RWPE2 (cell line): ENCODE results near the gene DDC.
"Not testable (repeated sequence)": the region's sequence is repeated elsewhere in the genome, so short reads cannot be mapped to it uniquely, and the experiment has no call there.

Experiments
- ATAC-seq: fragments of 200-7000 bp; cut with Tn5 transposase; 3 replicates; pipeline ENCODE4 v1.9.1; 2021; ENCODE audit warnings: low read depth
- DNase-seq: peaks from one replicate; pipeline ENCODE4 v3.0.0-alpha.2; 2020; ENCODE audit warnings: low spot score
- H3K27ac ChIP-seq: fragments of 450-650 bp; 2 replicates; pipeline ENCODE4 v1.5.1; 2017; ENCODE audit warnings: mild to moderate bottlenecking; ENCODE audit not compliant: poor library complexity, severe bottlenecking
- H3K27me3 ChIP-seq: fragments of 250-450 bp; sonication (Bioruptor Pico); 2 replicates; pipeline ENCODE4 v1.5.1; 2021; ENCODE audit warnings: mild to moderate bottlenecking, moderate library complexity; ENCODE audit not compliant: insufficient read depth, poor library complexity, severe bottlenecking
- H3K36me3 ChIP-seq: fragments of 250-450 bp; sonication (Bioruptor Pico); 2 replicates; pipeline ENCODE4 v1.5.1; 2020; ENCODE audit warnings: low read depth, mild to moderate bottlenecking, moderate library complexity
- H3K4me1 ChIP-seq: fragments of 250-450 bp; sonication (Bioruptor Pico); 2 replicates; pipeline ENCODE4 v1.5.1; 2021; ENCODE audit warnings: mild to moderate bottlenecking, moderate library complexity; ENCODE audit not compliant: insufficient read depth, poor library complexity, severe bottlenecking
- H3K4me3 ChIP-seq: fragments of 250-450 bp; sonication (Bioruptor Pico); 2 replicates; pipeline ENCODE4 v1.5.1; 2021; ENCODE audit warnings: mild to moderate bottlenecking, moderate library complexity; ENCODE audit not compliant: severe bottlenecking
- H3K9me3 ChIP-seq: fragments of 250-450 bp; sonication (Bioruptor Pico); 2 replicates; pipeline ENCODE4 v1.5.1; 2021; ENCODE audit warnings: mild to moderate bottlenecking, moderate library complexity; ENCODE audit not compliant: severe bottlenecking
- CTCF ChIP-seq: fragments of 450-650 bp; IDR thresholded peaks from one replicate; pipeline ENCODE4 v1.5.1; 2017; ENCODE audit warnings: mild to moderate bottlenecking, moderate library complexity; ENCODE audit not compliant: poor library complexity, severe bottlenecking

The DDC gene

GRCh38 chr7:50537417-50537816 is 27.8 kb downstream of the DDC start:
- TF ChIP-seq CTCF, result no peak
- Histone ChIP-seq H3K9me3 (no peaks in the 10 kb centered on the region), H3K36me3 (no peaks in the 10 kb centered on the region), H3K4me1 (peaks cover 9% of the 10 kb centered on the region), H3K4me3 (no peak overlapping the region), H3K27me3 (no peaks in the 10 kb centered on the region), H3K27ac (no peak overlapping the region)
- no peak for DNase-seq
- ATAC-seq, result no peak

GRCh38 chr7:50535291-50535711 is 29.9 kb downstream of the DDC start:
- not testable (repeated sequence) for H3K9me3 ChIP-seq, H3K36me3 ChIP-seq, H3K4me3 ChIP-seq, H3K27me3 ChIP-seq, DNase-seq, ATAC-seq
- Histone ChIP-seq H3K4me1 (peaks cover 27% of the 10 kb centered on the region), H3K27ac (peak overlapping the region; percentile 66)

- no peaks in the 10 kb centered on the region for H3K9me3 ChIP-seq
- peak overlapping the region; percentile 66 for H3K27ac ChIP-seq
- H3K4me1 ChIP-seq, result peaks cover 27% of the 10 kb centered on the region
- H3K36me3 ChIP-seq, result no peaks in the 10 kb centered on the region
- DNase-seq (no peak), ATAC-seq (peak; percentile 86)
- TF ChIP-seq CTCF, result peak; percentile 12
- no peaks in the 10 kb centered on the region for H3K27me3 ChIP-seq
- H3K4me3 ChIP-seq, result no peak overlapping the region
These were observed 30.4 kb downstream of the DDC start for GRCh38 chr7:50534690-50535290.

GRCh38 chr7:50533866-50534265 is 31.3 kb downstream of the DDC start:
- Histone ChIP-seq H3K27me3 (no peaks in the 10 kb centered on the region), H3K9me3 (no peaks in the 10 kb centered on the region), H3K4me3 (no peak overlapping the region), H3K36me3 (no peaks in the 10 kb centered on the region), H3K27ac (peak overlapping the region; percentile 66), H3K4me1 (peaks cover 27% of the 10 kb centered on the region)
- no peak for DNase-seq
- no peak for ATAC-seq
- TF ChIP-seq CTCF, result no peak

- H3K4me1 ChIP-seq, result peaks cover 27% of the 10 kb centered on the region
- no peaks in the 10 kb centered on the region for H3K9me3 ChIP-seq
- TF ChIP-seq CTCF, result no peak
- DNase-seq, result no peak
- H3K27ac ChIP-seq, result peak overlapping the region; percentile 83
- H3K27me3 ChIP-seq, result no peaks in the 10 kb centered on the region
- no peak overlapping the region for H3K4me3 ChIP-seq
- H3K36me3 ChIP-seq, result no peaks in the 10 kb centered on the region
- peak; percentile 4; the same call in 1 of the 3 replicates for ATAC-seq
These were observed 33.3 kb downstream of the DDC start for GRCh38 chr7:50531928-50532327.
